ENCODE results near the gene SLIT1.

The SLIT1 gene

DNA sequence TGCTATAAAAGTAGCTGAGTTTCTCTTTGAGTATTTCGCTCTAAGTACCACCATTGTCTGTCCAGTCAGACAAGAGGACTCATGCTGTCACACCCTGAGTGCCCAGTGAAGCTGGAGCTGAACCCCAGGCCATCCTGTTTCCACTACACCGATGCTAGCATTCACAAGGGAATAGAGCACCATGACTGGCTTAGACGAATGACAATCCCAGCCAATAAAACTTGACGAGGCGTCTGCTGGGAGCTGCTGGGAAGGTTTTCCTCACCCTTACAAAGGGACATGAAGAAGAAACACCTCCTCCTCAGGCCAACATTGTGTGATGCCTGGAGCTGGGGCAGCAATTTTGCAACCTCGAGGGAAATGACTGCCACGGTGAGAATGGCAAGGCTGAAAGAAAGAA, 17.5 kb upstream of the SLIT1 start:
- DNase-seq (ENCODE audit: low read depth in 2 of 2) = no peak

DNA sequence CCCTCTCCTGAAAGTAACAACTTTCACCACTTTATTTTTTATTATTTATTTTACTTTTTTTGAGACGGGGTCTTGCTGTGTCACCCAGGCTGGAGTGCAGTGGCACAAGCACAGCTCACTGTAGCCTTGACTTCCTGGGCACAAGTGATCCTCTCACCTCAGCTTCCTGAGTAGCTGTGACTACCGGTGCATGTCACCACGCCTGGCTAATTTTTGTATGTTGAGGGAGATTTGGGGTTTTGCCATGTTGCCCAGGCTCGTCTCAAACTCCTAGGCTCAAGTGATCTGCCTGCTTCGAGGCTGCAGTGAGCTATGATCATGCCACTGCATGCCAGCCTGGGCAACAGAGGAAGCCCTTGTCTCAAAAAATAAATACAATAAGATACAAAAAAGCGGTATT, 14.9 kb upstream of the SLIT1 start:
- DNase-seq (ENCODE audit: low read depth in 2 of 2) = no peak

DNA sequence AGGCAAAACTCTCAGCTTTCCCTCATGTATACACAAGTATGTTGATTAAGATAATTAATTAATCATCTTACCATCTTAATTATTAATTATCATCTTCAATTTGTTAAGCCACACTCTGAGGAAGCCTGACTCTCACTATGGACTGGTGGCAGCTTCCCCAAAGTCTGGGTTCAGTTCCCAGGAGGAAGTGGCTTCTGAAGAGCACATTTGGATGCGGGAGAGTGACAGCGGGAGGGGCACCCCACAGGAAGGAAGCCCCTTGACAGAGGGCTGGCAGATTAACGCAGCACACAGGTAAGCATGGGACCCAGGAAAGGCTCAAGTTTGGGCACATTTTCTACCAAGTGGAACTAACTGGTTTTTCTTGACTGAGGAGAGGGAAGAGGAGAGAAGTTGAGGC, 13.4 kb upstream of the SLIT1 start:
- no peak for DNase-seq (ENCODE audit: low read depth in 2 of 2)

DNA sequence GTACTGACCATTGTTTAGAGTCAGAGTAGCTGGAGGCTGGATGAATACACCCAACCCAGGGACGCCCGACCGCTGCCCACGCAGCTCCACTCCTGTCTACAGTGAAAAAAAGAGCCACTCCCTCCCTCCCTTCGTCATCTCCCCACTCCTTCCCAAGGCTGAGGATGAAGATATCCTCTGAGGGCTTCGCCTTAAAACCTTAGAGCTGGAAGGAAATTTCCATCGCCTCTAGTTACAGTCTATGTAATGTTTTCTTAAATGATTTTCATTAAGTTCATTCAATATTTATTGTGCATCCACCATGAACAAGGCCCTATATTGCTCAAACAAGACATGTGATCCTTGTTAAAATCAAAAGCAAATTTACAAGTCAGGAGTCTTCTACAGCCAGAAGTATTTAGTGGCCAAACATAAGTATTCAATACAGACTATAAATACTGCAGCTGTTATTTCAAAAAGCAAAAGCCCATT, 11.3 kb upstream of the SLIT1 start:
- no peak for DNase-seq (ENCODE audit: low read depth in 2 of 2)

DNA sequence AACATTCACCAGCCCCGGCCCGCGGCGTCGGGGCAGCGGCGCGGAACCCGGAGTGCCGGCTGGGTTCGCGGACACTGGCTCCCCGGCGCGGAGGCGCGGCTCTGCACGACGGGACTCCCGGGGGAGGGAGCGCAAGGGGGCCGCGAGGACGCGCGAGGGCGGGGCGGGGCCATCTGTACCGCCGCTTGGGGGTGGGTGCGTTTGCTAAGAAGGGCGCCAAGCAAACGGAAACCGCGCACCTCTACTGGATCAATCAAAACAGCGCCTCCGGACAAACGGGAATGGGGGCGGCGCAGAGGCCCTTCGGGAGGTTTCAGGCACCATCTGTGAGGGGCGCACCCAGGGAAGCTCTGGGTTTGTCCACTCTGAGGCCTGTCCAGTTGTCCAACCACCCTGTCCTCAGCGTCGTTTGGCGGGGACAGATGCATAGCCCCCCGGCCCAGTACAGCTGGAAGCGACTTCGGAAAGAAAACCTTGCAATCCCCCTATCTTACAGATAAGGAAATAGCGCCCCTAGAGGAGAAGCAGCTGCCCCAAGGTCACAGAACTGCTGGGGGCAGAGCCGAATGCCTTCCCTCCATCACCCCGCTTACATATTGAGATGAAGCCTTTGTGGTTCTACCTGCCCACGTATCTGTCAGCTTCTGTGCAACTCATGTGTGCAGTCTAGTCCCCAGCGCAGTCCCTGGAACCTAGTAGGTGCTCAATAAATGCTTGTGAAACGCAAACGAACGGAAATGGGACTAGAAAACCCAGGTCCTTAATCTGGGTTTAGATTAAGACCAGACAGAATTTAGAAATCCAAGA, 10.7 kb upstream of the SLIT1 start:
- peak; percentile 55 for DNase-seq (ENCODE audit: low read depth in 2 of 2)

DNA sequence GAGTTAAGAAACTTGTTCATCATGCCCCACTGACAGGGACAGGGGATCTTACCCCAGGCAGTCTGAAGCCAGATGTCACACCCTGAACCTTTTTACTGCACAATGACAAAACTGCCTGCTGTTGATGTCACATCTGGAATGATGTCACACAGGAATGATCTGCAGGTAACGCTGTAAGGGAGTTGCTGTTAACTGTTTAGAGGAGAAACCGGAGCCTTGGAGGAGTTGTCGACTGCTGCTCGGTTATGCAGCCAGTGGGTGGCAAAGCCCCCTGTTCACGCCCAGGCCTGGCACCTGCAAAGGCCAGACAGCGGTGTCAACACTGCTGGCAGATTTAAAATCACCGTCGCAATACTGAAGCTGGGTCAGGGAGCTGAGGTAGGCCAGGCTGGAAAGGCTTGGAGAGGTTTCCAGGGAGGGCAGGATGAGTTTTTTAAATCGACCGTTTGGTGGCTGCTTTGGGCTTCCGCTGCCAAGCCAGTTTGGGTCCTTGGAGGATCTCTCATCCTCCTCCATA, 10.0 kb upstream of the SLIT1 start:
- no peak for DNase-seq (ENCODE audit: low read depth in 2 of 2)

DNA sequence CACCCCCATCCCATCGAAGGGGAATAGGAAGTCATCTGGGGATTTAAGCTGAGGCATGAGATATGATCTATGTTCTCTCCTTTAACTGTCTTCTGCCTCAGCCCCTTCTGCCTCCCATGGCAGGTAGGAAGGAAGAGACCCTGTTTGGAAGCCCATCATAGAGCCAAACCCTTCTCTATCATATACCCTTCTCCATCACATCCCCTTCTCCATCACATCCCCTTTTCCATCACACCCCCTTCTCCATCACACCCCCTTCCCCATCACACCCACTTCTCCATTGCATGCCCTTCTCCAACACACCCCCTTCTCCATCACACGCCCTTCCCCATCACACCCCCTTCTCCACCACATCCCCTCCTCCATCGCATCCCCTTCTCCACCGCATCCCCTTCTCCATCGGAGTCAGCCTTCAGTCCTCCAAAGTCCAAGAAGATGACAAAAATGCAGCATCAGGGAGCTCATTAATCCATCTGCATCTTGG, 7.2 kb upstream of the SLIT1 start:
- DNase-seq (ENCODE audit: low read depth in 2 of 2) = no peak

DNA sequence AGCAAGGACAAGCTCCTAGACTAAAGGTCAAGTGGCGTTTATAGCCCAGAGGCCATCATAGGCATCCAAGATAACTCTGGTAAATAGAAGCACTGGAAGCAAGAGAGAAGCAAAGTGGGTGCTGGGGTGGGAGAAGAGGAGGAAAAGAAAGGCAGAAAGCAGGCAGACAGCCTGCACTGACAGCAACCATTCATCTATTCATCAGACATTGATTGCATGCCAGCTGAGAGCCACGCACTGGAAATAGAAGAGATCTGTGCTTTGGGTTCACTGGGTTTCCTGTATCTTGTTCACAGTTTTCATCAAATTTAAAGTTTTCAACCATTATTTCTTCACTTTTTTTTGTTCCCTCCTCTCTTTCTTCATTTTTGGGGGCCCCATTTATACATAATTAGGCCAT, 4.7 kb upstream of the SLIT1 start:
- no peak for DNase-seq (ENCODE audit: low read depth in 2 of 2)

DNA sequence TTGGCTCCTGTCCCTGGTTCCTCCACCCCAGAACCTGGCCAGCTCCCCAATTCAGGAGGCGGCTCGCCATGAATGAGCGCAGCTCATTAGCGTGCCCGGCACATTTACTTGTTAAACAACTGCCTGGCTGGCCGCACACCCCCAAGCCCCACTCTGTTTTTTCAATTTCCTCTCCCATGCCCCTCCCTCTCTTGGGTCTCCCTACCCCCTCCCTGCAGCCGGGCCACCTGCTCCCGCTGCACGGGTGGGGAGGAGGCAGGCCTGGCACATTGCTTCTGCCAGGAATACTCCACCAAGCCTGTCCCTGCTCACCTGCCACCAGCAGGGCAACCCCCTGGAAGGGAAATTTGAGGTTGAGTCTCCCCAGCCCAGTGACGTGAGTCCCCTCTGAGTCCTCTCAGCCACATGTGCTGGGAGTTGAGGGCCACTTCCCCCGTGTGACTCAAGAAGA, 2.5 kb upstream of the SLIT1 start:
- no peak for DNase-seq (ENCODE audit: low read depth in 2 of 2)

DNA sequence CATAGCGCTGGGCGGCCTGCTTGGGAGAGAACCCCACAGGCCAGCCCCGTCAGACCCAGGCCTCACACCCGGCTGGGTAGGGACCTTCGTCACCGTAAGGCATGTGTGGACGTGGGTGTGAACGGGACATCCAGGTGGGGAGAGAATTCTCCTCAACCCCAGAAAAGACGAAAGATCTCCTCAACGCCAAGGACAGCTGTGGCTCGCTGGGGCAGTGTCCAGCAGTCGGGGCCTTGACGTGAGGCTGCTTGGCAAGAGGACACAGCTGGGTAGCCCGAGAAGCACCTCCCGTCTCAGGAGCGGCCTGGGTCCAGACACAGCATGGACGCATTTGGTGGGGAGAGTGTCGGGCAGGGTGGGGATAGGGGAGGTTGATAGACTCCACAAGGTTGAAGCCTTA, 1.2 kb upstream of the SLIT1 start:
- no peak for DNase-seq (ENCODE audit: low read depth in 2 of 2)

DNA sequence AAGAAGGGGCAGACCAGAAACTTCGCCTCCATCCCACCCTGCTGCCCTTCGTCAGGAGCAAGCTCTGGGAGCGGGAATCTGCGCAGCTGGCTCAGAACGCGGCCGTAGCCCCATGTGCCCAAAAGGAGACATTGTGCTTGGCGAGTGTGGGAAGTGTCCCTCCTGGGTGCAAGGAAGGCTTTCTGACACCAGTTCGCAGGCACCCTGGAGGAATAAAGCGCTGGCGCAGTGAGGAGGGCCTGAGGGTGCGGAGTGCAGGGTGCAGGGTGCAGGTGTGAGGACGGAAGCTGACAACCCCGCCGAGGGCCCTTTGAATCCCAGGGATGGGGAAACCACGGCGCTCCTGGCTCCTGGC, 811 bp downstream of the SLIT1 start:
- no peak for DNase-seq (ENCODE audit: low read depth in 2 of 2)

DNA sequence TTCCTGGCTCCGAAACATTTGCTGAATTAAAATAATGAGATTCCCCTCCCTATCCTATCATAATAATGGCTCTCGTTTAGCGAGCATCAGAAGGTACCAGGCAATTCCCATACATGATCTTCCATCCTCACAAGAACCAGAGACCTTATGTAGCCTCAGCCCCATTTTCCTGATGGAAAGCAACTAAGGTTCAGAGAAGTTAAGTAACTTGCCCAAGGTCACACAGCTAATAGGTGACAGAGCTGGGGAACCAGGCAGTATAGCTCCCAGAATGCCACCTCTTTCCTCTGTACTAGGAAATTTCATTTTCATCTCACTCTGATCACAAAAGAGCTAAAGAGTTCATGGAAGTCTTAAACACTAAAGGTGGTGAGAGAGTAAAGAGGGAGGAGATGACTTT, 2.4 kb downstream of the SLIT1 start:
- DNase-seq (ENCODE audit: low read depth in 2 of 2) = no peak

DNA sequence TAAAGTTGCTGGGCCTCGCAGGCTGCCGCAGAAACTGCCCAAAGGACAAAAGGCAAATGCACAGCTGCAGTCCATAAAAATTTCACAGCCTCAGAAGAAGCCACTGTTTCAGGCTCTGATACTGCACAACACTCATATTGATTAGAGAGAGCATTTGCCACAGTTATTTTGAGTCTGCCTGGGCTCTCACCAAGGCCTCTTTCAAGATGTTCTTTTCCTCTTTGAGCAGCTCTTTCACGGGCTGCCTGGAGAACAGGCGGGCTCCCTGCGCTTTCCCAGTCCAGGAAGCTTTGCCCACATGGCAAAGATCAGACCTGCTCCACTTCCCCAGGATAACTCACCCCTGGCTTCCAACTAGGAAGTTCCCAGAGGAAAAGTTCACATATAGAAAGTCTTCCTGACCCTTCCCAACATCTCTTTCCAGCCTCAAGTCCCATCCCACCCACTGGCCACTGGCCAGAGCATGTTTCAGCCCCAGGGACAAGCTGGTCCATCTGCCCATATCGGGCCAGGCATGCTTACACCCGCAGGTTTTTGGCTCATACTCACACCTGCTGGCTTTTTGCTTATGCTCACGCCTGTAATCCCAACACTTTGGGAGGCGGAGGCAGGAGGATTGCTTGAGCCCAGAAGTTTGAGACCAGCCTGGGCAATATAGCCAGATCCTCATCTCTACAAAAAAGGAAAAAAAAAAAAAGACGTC, 3.3 kb downstream of the SLIT1 start:
- DNase-seq (ENCODE audit: low read depth in 2 of 2) = no peak

DNA sequence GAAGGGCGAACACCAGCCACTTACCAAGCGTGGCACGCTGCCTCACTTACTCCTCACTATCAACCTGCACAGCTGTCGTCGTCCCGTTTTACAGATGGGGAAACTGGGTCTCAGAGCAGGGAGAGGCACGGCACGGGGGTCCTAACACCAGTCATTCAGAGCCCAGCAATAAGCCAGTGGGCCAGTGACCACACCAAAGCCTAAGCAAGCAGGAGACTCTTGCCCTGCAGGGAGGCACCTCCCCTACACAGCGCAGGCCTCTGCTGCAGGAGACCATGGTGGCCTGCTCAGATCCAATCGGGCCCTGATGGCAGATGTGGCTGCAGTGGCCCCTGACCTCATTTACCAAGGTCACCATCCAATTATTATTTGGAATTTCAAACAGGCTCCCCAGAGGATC, 4.8 kb downstream of the SLIT1 start:
- DNase-seq (ENCODE audit: low read depth in 2 of 2) = no peak

DNA sequence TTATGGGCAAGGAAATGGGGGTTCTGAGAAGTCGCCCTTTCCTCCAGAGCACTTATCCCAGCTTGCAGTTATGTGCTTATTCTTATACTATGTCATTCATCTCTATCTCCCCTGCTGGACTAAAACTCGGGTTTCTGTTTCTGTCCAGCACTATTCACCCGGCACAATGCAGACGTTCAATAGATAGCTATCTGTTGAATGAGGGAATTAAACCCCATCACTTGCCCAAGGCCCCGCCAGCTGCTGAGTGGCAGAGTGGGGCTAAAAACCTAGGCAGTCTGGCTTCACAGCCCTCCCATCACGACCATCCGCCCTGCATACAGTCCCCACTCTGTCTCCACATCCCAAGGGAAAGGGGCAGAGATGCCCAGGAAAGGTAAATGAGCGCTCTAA, 5.4 kb downstream of the SLIT1 start:
- DNase-seq (ENCODE audit: low read depth in 2 of 2) = no peak

DNA sequence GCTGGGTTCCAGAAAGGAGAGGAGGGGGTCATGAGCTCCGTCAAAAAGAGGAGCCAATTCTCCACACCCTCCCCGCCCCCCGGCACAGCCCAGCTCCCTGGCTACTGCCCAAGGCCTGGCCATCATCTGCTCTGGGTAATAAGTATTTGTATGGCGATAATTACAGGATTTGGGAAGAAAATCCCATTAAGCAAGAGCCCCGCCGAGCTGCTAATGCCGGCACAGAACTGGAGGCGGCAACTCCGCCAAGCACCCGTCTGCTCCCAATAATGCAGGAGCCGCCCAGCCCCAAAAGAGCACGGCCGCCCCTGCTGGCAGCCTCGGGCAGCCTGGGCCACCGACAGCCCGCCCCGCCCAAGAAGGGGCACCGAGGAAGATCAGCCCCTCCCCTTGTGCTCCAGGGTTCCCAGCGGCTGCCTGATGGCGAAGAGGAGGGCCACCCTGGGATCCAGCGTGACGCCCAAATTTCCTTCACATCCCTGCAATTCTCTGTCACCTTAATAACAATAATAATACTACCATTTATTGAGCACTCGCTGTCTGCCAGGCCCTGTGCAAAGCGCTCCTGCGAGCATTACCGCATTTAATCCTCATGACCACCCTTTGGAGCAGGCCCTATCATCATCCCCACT, 5.9 kb downstream of the SLIT1 start:
- DNase-seq (ENCODE audit: low read depth in 2 of 2) = no peak

DNA sequence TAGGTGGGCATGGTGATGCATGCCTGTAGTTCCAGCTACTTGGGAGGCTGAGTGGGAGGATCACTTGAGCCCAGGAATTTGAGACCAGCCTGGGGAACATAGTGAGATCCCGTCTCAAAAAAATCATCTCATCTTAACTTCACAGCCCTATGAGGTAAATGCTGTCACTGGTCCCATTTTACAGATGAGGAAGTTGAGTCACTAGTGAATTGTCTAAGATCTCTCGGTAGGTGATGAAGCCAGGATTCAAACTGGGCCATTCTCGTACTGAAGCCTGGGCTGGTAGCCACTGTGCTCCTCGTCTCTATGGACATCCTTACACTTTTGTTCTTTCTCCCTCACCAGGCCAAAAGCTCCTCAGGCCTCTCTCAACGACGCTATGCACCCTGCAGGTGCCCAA, 6.4 kb downstream of the SLIT1 start:
- DNase-seq (ENCODE audit: low read depth in 2 of 2) = no peak

DNA sequence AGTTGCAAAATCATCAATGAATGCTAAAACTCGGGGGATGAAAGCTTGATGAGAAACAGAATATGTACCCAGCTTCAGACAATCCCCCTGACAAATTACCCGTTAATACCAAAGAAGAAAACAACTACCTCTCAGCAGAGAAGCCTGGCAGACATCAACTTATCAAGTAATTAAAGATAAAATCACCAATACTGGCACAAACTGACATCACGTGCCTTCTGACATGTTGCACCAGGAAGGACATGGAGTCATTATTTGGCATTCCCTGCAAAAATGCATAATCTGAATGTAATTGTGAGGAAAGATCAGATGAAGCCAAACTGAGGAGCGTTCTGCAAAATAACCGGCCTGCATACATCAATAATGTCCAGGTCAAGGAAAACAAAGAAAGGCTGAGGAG, 7.7 kb downstream of the SLIT1 start:
- DNase-seq (ENCODE audit: low read depth in 2 of 2) = no peak

DNA sequence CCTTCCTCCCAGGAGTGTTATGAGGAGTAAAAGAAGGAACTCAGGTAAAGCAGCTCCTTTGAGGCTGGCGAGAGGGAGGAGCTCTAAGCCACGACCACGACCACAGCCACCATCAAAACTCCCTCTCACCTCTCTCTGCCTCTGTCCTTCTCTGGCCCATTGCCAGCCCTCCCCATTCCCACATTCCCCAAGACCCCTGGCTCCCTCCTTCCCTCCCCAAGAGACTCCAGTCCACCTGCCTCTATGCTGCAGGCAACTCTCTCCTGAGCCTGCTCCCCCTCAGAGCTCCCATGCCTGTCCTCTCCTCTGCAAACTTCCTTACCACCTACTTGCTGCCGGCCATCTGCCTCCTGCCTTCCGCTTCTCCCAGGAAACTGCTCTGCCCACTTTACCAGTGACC, 9.5 kb downstream of the SLIT1 start:
- no peak for DNase-seq (ENCODE audit: low read depth in 2 of 2)

DNA sequence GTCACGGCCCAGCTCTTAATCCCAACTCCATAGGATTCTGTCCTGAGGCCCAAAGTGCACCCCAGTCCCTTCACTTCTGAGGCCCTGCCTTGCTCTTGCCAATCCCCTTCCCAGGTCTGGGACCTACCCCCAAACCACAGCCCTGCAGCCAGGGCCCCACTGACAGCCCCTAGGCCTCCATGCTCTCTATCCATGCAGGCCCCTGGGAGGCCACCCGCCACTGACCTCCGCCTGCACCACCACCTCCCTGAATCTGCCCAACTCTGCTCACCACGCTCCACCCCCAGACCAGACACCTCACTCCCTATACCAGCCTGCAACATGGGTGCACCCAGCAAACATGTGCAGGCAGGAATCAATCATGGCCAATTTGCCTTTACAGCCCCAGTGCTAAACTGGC, 10.2 kb downstream of the SLIT1 start:
- DNase-seq (ENCODE audit: low read depth in 2 of 2) = no peak

DNA sequence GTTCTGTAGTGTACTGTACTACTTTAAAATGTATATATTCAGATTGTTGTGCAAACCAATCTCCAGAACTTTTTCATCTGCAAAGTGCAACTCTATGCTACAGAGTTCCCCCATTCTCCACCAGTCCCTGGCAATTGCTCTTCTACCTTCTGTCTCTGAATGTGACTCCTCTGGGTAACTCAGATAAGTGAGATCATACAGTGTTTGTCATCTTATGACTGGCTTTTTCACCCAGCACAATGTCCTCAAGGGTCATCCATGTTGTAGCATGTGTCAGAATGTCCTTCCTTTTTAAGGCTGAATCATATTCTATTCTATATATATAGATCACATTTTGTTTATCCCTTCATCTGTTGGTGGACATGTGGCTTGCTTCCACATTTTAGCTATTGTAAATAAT, 10.8 kb downstream of the SLIT1 start:
- no peak for DNase-seq (ENCODE audit: low read depth in 2 of 2)

DNA sequence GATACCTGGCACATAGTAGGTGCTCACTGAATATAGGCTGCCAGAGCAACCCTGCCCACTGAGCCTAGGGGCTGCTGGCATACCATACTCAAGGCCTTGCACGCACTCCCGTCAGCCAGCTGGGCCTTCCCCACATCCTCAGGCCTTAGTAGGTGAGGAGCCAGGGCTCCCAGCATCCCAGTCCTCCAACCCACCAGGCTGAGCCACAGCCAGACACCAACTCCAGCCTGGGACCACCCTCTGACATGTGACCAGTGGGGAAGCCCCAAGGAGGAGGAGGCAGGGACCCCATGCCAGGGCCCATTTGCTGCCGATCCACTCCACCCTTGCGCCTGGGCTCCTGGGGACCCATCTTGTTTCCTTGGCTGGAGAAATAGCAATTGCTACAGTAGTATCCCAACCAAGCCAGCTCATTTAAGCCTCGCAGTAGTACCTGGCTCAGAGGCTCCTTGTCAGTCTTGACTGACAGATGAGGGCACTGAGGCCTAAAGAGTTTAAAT, 11.4 kb downstream of the SLIT1 start:
- no peak for DNase-seq (ENCODE audit: low read depth in 2 of 2)

All from stimulated activated CD4-positive, alpha-beta T cell treated with anti-CD3 and anti-CD28 coated beads, Interleukin-1b, Interleukin-23, amount 100 ng/mL, for 4 hours (primary cell).